ENCODE measurements around the gene BBOF1. TPM values are rescaled to one million over a fixed set of nuclear protein-coding genes. Genes with fewer than 3 reads are reported as not detected.

Gene BBOF1
- polyA plus RNA-seq, 2 of the 4 experiments (the other 2 are of a cell fraction) = 4.9 to 5.8 TPM

DNA sequence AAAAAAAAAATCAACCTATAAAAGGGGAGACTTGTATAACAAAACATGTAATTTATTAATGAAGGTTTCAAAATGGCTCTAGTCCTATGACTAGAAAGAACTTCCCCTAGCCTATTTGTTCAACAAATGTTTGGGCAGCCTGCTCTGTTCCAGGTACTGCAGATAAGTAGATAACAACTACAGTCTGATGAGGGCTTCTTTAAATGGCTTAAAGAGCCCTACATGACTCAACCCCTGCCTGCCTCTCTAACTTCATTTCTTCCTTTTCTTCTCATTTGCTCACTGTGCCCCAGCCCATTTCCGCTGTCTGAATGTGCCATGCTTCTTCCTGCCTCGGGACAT lies 43.6 kb downstream of the BBOF1 start:
- POLR2A ChIA-PET = no interaction called here
- 70% methylated on average over 2 of the region's 2 CpGs for WGBS (ENCODE audit: missing lambda C conversion rate)
- CTCF ChIA-PET = no interaction called here
- TF ChIP-seq NR3C1 (IDR thresholded peaks at IDR 0.05) (no peak), CBX2 (IDR thresholded peaks at IDR 0.05; ENCODE audit: borderline replicate concordance, low read depth) (no peak), KDM5A (IDR thresholded peaks at IDR 0.05) (no peak), RCOR1 (IDR thresholded peaks at IDR 0.05; ENCODE audit: low read depth, low read length) (no peak), HMGXB4 (CRISPR knock-in tag; IDR thresholded peaks at IDR 0.05; ENCODE audit: borderline replicate concordance) (no peak), CHD4 (IDR thresholded peaks at IDR 0.05; ENCODE audit: borderline replicate concordance) (no peak)
- TF ChIP-seq, protein P1, sequence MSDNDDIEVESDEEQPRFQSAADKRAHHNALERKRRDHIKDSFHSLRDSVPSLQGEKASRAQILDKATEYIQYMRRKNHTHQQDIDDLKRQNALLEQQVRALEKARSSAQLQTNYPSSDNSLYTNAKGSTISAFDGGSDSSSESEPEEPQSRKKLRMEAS (IDR thresholded peaks at IDR 0.05) = no peak
- no peak overlapping the region for H3K27ac ChIP-seq
- ATAC-seq (peak in 1 of 2 experiments; percentile 37; a peak in 2 of 6 replicates), DNase-seq (ENCODE audit: low read depth in 1 of 2, low spot score in 1 of 2) (no peak), FAIRE-seq (no peak)
- no peaks in the 10 kb centered on the region for H3K9me3 ChIP-seq
- H3K4me2 ChIP-seq = no peak overlapping the region
- peaks cover 22% of the 10 kb centered on the region for H3K4me1 ChIP-seq
- H3K4me3 ChIP-seq = no peak overlapping the region

GRCh38 chr14:74064426-74064825 lies 45.3 kb downstream of the BBOF1 start:
- DNase-seq (ENCODE audit: low read depth in 1 of 2, low spot score in 1 of 2) (no peak), FAIRE-seq (no peak), ATAC-seq (no peak)
- CTCF ChIA-PET = no interaction called here
- H3K4me2 ChIP-seq = 0 out of 3 replicates have a peak overlapping the region, but pooled peaks have one; percentile 2
- no peaks in the 10 kb centered on the region for H3K9me3 ChIP-seq
- H3K4me1 ChIP-seq = peaks cover 22% of the 10 kb centered on the region
- TF ChIP-seq ZC3H11A (IDR thresholded peaks at IDR 0.05) (no peak), SREBF2 (IDR thresholded peaks at IDR 0.05) (no peak), CTCF (IDR thresholded peaks at IDR 0.05) (no peak), HMGXB4 (CRISPR knock-in tag; IDR thresholded peaks at IDR 0.05; ENCODE audit: borderline replicate concordance) (no peak), JUNB (IDR thresholded peaks at IDR 0.05) (no peak), HDAC2 (IDR thresholded peaks at IDR 0.05) (no peak), KDM1A (IDR thresholded peaks at IDR 0.05; ENCODE audit: low read depth) (no peak), CHD4 (IDR thresholded peaks at IDR 0.05; ENCODE audit: borderline replicate concordance) (no peak), ZNF302 (CRISPR knock-in tag; IDR thresholded peaks at IDR 0.05) (no peak), ATOH8 (CRISPR knock-in tag; IDR thresholded peaks at IDR 0.05; ENCODE audit: low read depth) (no peak)
- POLR2A ChIA-PET = no interaction called here
- H3K27ac ChIP-seq = no peak overlapping the region
- no peak overlapping the region for H3K4me3 ChIP-seq

- TF ChIP-seq ZC3H11A (IDR thresholded peaks at IDR 0.05) = no peak
- TF ChIP-seq HOXA7 (CRISPR knock-in tag; IDR thresholded peaks at IDR 0.05) = no peak
- TF ChIP-seq, protein P1 (IDR thresholded peaks at IDR 0.05) = no peak
- no peak for TF ChIP-seq FOSL2 (IDR thresholded peaks at IDR 0.05)
- 0 out of 2 replicates have a peak, but pooled peaks have one; percentile 25 for TF ChIP-seq FOSL2 (CRISPR knock-in tag; IDR thresholded peaks at IDR 0.05)
- no peak for TF ChIP-seq RARB (CRISPR knock-in tag; IDR thresholded peaks at IDR 0.05)
- no peak for TF ChIP-seq HES2 (IDR thresholded peaks at IDR 0.05)
- DNase-seq (ENCODE audit: low read depth in 1 of 2, low spot score in 1 of 2) (no peak), ATAC-seq (no peak), FAIRE-seq (no peak)
- Histone ChIP-seq H3K27ac (no peak overlapping the region), H3K4me2 (0 out of 3 replicates have a peak overlapping the region, but pooled peaks have one; percentile 2), H3K4me1 (peaks cover 22% of the 10 kb centered on the region), H3K4me3 (no peak overlapping the region), H3K9me3 (no peaks in the 10 kb centered on the region)
- CTCF ChIA-PET = no interaction called here
- WGBS (ENCODE audit: missing lambda C conversion rate) = 74% methylated on average over 3 of the region's 3 CpGs
- POLR2A ChIA-PET = no interaction called here
Measured at GRCh38 chr14:74064883-74065282, 45.7 kb downstream of the BBOF1 start.
